ENCODE results near the gene COL2A1.

Gene COL2A1

GRCh38 chr12:48009471-48009870 is 5.2 kb upstream of the COL2A1 start:
- Mint-ChIP-seq H3K27ac (no peak overlapping the region), H3K36me3 (ENCODE audit: low read depth) (no peaks in the 10 kb centered on the region), H3K9me3 (no peaks in the 10 kb centered on the region), H3K27me3 (peaks cover 63% of the 10 kb centered on the region), H3K4me3 (no peak overlapping the region), H3K4me1 (ENCODE audit: low read depth) (peaks cover 2% of the 10 kb centered on the region)
- DNase-seq: no peak

- H3K27me3 Mint-ChIP-seq: peaks cover 66% of the 10 kb centered on the region
- no peak for DNase-seq
- H3K4me3 Mint-ChIP-seq: no peak overlapping the region
- no peaks in the 10 kb centered on the region for H3K36me3 Mint-ChIP-seq (ENCODE audit: low read depth)
- H3K4me1 Mint-ChIP-seq (ENCODE audit: low read depth): peaks cover 4% of the 10 kb centered on the region
- no peak overlapping the region for H3K27ac Mint-ChIP-seq
- H3K9me3 Mint-ChIP-seq: no peaks in the 10 kb centered on the region
Observed at GRCh38 chr12:48008950-48009349, 4.7 kb upstream of the COL2A1 start.

- Mint-ChIP-seq H3K9me3 (no peaks in the 10 kb centered on the region), H3K4me3 (no peak overlapping the region), H3K27me3 (peaks cover 72% of the 10 kb centered on the region), H3K36me3 (ENCODE audit: low read depth) (no peaks in the 10 kb centered on the region), H3K27ac (no peak overlapping the region), H3K4me1 (ENCODE audit: low read depth) (peaks cover 10% of the 10 kb centered on the region)
- no peak for DNase-seq
Observed at GRCh38 chr12:48008349-48008748, 4.1 kb upstream of the COL2A1 start.

- Mint-ChIP-seq H3K9me3 (no peaks in the 10 kb centered on the region), H3K4me3 (no peak overlapping the region), H3K27me3 (peaks cover 84% of the 10 kb centered on the region), H3K4me1 (ENCODE audit: low read depth) (peaks cover 22% of the 10 kb centered on the region), H3K36me3 (ENCODE audit: low read depth) (no peaks in the 10 kb centered on the region), H3K27ac (no peak overlapping the region)
- no peak for DNase-seq
Observed at GRCh38 chr12:48007206-48007605, 2.9 kb upstream of the COL2A1 start.

- peaks cover 35% of the 10 kb centered on the region for H3K4me1 Mint-ChIP-seq (ENCODE audit: low read depth)
- no peaks in the 10 kb centered on the region for H3K9me3 Mint-ChIP-seq
- H3K36me3 Mint-ChIP-seq (ENCODE audit: low read depth): no peaks in the 10 kb centered on the region
- no peak for DNase-seq
- H3K27me3 Mint-ChIP-seq: peaks cover 90% of the 10 kb centered on the region
- H3K4me3 Mint-ChIP-seq: no peak overlapping the region
- no peak overlapping the region for H3K27ac Mint-ChIP-seq
Observed at GRCh38 chr12:48005750-48006021, 1.4 kb upstream of the COL2A1 start.

GRCh38 chr12:48005001-48005749 is 899 bp upstream of the COL2A1 start:
- H3K27me3 Mint-ChIP-seq: peaks cover 94% of the 10 kb centered on the region
- no peaks in the 10 kb centered on the region for H3K36me3 Mint-ChIP-seq (ENCODE audit: low read depth)
- H3K27ac Mint-ChIP-seq: no peak overlapping the region
- DNase-seq: no peak
- H3K4me3 Mint-ChIP-seq: no peak overlapping the region
- H3K9me3 Mint-ChIP-seq: no peaks in the 10 kb centered on the region
- peaks cover 35% of the 10 kb centered on the region for H3K4me1 Mint-ChIP-seq (ENCODE audit: low read depth)

- Mint-ChIP-seq H3K4me3 (peak overlapping the region; percentile 69), H3K9me3 (no peaks in the 10 kb centered on the region), H3K27ac (no peak overlapping the region), H3K36me3 (ENCODE audit: low read depth) (no peaks in the 10 kb centered on the region), H3K27me3 (peaks cover 88% of the 10 kb centered on the region), H3K4me1 (ENCODE audit: low read depth) (peaks cover 35% of the 10 kb centered on the region)
- DNase-seq: peak; percentile 50
Observed at GRCh38 chr12:48003226-48004052, 837 bp downstream of the COL2A1 start.

- Mint-ChIP-seq H3K27me3 (peaks cover 82% of the 10 kb centered on the region), H3K4me3 (peak overlapping the region; percentile 69), H3K36me3 (ENCODE audit: low read depth) (no peaks in the 10 kb centered on the region), H3K27ac (no peak overlapping the region), H3K9me3 (no peaks in the 10 kb centered on the region), H3K4me1 (ENCODE audit: low read depth) (peaks cover 35% of the 10 kb centered on the region)
- DNase-seq: no peak
Observed at GRCh38 chr12:48002773-48003218, 1.5 kb downstream of the COL2A1 start.

- Mint-ChIP-seq H3K4me3 (peak overlapping the region; percentile 69), H3K27me3 (peaks cover 77% of the 10 kb centered on the region), H3K9me3 (no peaks in the 10 kb centered on the region), H3K36me3 (ENCODE audit: low read depth) (no peaks in the 10 kb centered on the region), H3K4me1 (ENCODE audit: low read depth) (peaks cover 35% of the 10 kb centered on the region), H3K27ac (no peak overlapping the region)
- DNase-seq: no peak
Observed at GRCh38 chr12:48002414-48002730, 1.9 kb downstream of the COL2A1 start.

GRCh38 chr12:48001505-48002413 is 2.5 kb downstream of the COL2A1 start:
- Mint-ChIP-seq H3K4me1 (ENCODE audit: low read depth) (peaks cover 35% of the 10 kb centered on the region), H3K27ac (no peak overlapping the region), H3K36me3 (ENCODE audit: low read depth) (no peaks in the 10 kb centered on the region), H3K27me3 (peaks cover 76% of the 10 kb centered on the region), H3K4me3 (peak overlapping the region; percentile 69), H3K9me3 (no peaks in the 10 kb centered on the region)
- DNase-seq: no peak

- peaks cover 35% of the 10 kb centered on the region for H3K4me1 Mint-ChIP-seq (ENCODE audit: low read depth)
- no peaks in the 10 kb centered on the region for H3K36me3 Mint-ChIP-seq (ENCODE audit: low read depth)
- no peak overlapping the region for H3K27ac Mint-ChIP-seq
- peak overlapping the region; percentile 69 for H3K4me3 Mint-ChIP-seq
- H3K27me3 Mint-ChIP-seq: peaks cover 71% of the 10 kb centered on the region
- DNase-seq: no peak
- no peaks in the 10 kb centered on the region for H3K9me3 Mint-ChIP-seq
Observed at GRCh38 chr12:48000878-48001504, 3.3 kb downstream of the COL2A1 start.

GRCh38 chr12:47999816-48000215 is 4.5 kb downstream of the COL2A1 start:
- Mint-ChIP-seq H3K4me1 (ENCODE audit: low read depth) (peaks cover 33% of the 10 kb centered on the region), H3K4me3 (no peak overlapping the region), H3K27me3 (peaks cover 69% of the 10 kb centered on the region), H3K36me3 (ENCODE audit: low read depth) (no peaks in the 10 kb centered on the region), H3K27ac (no peak overlapping the region), H3K9me3 (no peaks in the 10 kb centered on the region)
- no peak for DNase-seq

GRCh38 chr12:47997321-47997720 is 7.0 kb downstream of the COL2A1 start:
- Mint-ChIP-seq H3K9me3 (no peaks in the 10 kb centered on the region), H3K36me3 (ENCODE audit: low read depth) (no peaks in the 10 kb centered on the region), H3K27me3 (peaks cover 55% of the 10 kb centered on the region), H3K27ac (no peak overlapping the region), H3K4me1 (ENCODE audit: low read depth) (peaks cover 14% of the 10 kb centered on the region), H3K4me3 (no peak overlapping the region)
- DNase-seq: no peak

- H3K27me3 Mint-ChIP-seq: peaks cover 48% of the 10 kb centered on the region
- H3K4me3 Mint-ChIP-seq: no peak overlapping the region
- H3K27ac Mint-ChIP-seq: no peak overlapping the region
- H3K36me3 Mint-ChIP-seq (ENCODE audit: low read depth): no peaks in the 10 kb centered on the region
- H3K4me1 Mint-ChIP-seq (ENCODE audit: low read depth): peaks cover 3% of the 10 kb centered on the region
- no peaks in the 10 kb centered on the region for H3K9me3 Mint-ChIP-seq
- DNase-seq: no peak
Observed at GRCh38 chr12:47995981-47996401, 8.3 kb downstream of the COL2A1 start.
